Endometrial microvascular endothelial cells (primary cell): ENCODE measurements around the gene SLX9. TPM values are rescaled to one million over a fixed set of nuclear protein-coding genes. Genes with fewer than 3 reads are reported as not detected.

ENCODE experiments used
- in situ Hi-C: cut with HindIII; loops from 2 replicates; pipeline ENCODE4 v1.10.0; 2017; ENCODE audit warnings: low sequenced_read_pairs, low pct_unique_long_range_greater_than_20kb; ENCODE audit errors: inconsistent ontology term
- total RNA-seq: library from RNA; depleted of rRNA; stranded (reverse); fragments of >200 nt; gene quantifications from one replicate; pipeline ENCODE4 v1.2.3, GENCODE V29; 2015; ENCODE audit errors: inconsistent ontology term

Gene SLX9
- total RNA-seq, 1 donor from 2014 or later = 33.3 TPM

- in situ Hi-C loops = no loop called here
These were observed 41.0 kb downstream of the SLX9 start for GRCh38 chr21:44980562-44981489.

- in situ Hi-C loops = no loop called here
These were observed 42.9 kb downstream of the SLX9 start for GRCh38 chr21:44982558-44983250.

- in situ Hi-C loops = no loop called here
These were observed 43.8 kb downstream of the SLX9 start for GRCh38 chr21:44983421-44984206.

GRCh38 chr21:44984428-44984791, 44.6 kb downstream of the SLX9 start:
- in situ Hi-C loops = no loop called here

- in situ Hi-C loops = no loop called here
These were observed 45.1 kb downstream of the SLX9 start for GRCh38 chr21:44984792-44985440.

GRCh38 chr21:44985441-44986401, 45.9 kb downstream of the SLX9 start:
- in situ Hi-C loops = no loop called here

GRCh38 chr21:44986471-44987291, 46.9 kb downstream of the SLX9 start:
- in situ Hi-C loops = no loop called here

- in situ Hi-C loops = no loop called here
These were observed 47.6 kb downstream of the SLX9 start for GRCh38 chr21:44987301-44987885.

- in situ Hi-C loops = no loop called here
These were observed 48.2 kb downstream of the SLX9 start for GRCh38 chr21:44987886-44988606.

- in situ Hi-C loops = no loop called here
These were observed 49.0 kb downstream of the SLX9 start for GRCh38 chr21:44988607-44989536.

GRCh38 chr21:44989537-44989886, 49.7 kb downstream of the SLX9 start:
- in situ Hi-C loops = no loop called here

- in situ Hi-C loops = no loop called here
These were observed 50.3 kb downstream of the SLX9 start for GRCh38 chr21:44989943-44990780.

GRCh38 chr21:44990921-44991320, 51.1 kb downstream of the SLX9 start:
- in situ Hi-C loops = no loop called here
